ENCODE results near the gene KANK4.

Gene KANK4

DNA sequence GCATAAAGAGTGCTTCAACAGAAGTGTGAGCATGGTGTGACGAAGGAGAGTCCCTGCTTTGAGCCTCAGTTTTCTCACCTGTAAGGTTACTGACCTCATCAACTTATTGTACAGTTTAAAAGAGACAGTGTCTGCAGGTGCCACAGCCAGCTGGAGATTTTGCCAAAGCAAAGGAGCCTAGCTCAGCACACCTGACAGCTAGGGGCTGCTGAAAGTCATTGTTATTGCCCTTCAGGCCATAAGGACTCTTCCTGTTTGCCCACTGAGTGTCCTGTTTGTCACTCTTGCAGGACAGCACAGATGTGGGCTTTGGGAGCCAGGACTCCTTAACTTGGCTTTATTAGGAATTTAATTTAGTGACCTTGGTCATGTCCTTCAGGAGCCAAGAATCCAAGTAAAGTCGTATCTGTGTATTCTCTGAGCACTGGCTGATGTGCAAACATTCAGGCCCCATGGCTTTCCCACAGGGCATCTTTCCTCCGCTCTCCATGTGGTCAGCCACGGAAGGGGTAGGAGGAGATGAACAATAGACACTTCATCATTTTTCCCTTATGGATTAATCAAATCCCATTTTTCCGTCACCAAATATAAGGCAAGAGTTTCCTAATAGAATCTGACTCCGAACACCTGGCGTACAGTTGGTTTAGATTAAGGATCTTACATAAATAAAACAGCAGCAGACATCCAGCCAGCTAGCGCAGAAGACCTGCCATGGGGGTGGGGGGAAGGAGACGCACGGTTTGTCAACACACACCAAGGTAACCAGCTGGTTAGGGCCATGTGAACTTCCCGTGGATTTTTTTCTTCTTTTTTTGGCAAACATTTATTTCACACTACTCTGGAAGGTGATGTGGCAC is 43.1 kb upstream of the KANK4 start:
- no peak for DNase-seq (ENCODE audit: low read depth)
- no peak overlapping the region for H3K4me3 ChIP-seq (ENCODE audit: low read depth, low read length)
- TF ChIP-seq, protein P1, sequence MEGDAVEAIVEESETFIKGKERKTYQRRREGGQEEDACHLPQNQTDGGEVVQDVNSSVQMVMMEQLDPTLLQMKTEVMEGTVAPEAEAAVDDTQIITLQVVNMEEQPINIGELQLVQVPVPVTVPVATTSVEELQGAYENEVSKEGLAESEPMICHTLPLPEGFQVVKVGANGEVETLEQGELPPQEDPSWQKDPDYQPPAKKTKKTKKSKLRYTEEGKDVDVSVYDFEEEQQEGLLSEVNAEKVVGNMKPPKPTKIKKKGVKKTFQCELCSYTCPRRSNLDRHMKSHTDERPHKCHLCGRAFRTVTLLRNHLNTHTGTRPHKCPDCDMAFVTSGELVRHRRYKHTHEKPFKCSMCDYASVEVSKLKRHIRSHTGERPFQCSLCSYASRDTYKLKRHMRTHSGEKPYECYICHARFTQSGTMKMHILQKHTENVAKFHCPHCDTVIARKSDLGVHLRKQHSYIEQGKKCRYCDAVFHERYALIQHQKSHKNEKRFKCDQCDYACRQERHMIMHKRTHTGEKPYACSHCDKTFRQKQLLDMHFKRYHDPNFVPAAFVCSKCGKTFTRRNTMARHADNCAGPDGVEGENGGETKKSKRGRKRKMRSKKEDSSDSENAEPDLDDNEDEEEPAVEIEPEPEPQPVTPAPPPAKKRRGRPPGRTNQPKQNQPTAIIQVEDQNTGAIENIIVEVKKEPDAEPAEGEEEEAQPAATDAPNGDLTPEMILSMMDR (IDR thresholded peaks at IDR 0.05; ENCODE audit: low read depth, low read length) = no peak
- TF ChIP-seq POLR2A (IDR thresholded peaks at IDR 0.05; ENCODE audit: extremely low read depth, insufficient read length) (no peak), MYC (IDR thresholded peaks at IDR 0.05; ENCODE audit: low read depth, low read length) (no peak)
- TF ChIP-seq, protein P2, sequence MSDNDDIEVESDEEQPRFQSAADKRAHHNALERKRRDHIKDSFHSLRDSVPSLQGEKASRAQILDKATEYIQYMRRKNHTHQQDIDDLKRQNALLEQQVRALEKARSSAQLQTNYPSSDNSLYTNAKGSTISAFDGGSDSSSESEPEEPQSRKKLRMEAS (IDR thresholded peaks at IDR 0.05; ENCODE audit: low read depth, low read length) = no peak

DNA sequence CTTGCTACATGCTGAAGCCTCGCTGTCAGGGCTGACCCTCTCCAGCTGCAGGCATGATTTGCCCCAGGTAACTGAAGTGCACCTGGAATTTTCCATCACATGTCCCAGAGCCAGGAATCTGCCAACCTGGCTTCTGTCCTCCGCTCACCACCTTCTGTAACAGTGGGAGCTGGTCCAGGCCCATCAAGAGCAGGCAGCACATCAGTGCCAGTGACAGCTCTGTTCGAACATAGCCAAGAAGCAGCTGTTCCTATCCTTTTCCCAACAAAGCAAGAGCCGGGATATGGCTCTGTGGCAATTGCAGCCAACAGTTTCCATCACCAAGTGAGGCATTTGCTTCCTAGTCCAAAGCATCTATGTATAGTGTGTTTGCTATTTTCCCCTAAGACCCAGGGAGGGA is 42.2 kb upstream of the KANK4 start:
- TF ChIP-seq, protein P1 (IDR thresholded peaks at IDR 0.05; ENCODE audit: low read depth, low read length) = no peak
- TF ChIP-seq MYC (IDR thresholded peaks at IDR 0.05; ENCODE audit: low read depth, low read length) = no peak
- TF ChIP-seq, protein P2 (IDR thresholded peaks at IDR 0.05; ENCODE audit: low read depth, low read length) = no peak
- TF ChIP-seq POLR2A (IDR thresholded peaks at IDR 0.05; ENCODE audit: extremely low read depth, insufficient read length) = no peak
- no peak overlapping the region for H3K4me3 ChIP-seq (ENCODE audit: low read depth, low read length)
- no peak for DNase-seq (ENCODE audit: low read depth)

DNA sequence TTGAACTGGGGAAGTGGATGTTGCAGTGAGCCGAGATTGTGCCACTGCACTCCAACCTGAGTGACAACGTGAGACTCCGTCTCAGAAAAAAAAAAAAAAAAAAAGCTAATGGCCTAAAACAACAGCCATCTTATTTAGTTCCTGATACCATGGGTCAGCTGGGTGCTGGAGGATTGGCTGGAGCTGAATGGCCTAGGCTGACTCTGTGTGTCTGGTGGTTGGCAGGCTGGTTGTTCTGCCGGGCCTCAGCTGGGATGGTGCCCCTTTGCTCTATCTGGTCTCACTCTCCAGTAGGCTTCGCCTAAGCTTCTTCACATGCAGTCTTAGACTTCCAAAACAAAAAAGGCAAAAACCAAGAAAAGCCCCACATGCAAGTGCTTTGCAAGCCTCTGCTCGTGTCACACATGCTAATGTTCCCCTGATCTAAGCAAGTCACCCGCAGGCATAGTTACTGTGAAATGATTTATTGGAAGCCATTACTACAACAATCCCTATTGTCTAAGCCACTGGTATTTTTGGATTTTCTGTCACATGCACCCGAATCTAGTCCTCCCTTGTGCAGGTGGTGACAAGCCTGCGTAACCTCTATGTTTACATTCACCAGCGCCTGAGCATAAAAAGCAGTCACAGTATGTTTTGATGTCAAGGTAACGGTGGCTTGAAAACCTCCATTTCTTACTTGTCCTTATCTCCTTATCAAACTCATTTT is 39.6 kb upstream of the KANK4 start:
- no peak overlapping the region for H3K4me3 ChIP-seq (ENCODE audit: low read depth, low read length)
- no peak for TF ChIP-seq MYC (IDR thresholded peaks at IDR 0.05; ENCODE audit: low read depth, low read length)
- TF ChIP-seq, protein P2 (IDR thresholded peaks at IDR 0.05; ENCODE audit: low read depth, low read length) = no peak
- TF ChIP-seq POLR2A (IDR thresholded peaks at IDR 0.05; ENCODE audit: extremely low read depth, insufficient read length) = no peak
- TF ChIP-seq, protein P1 (IDR thresholded peaks at IDR 0.05; ENCODE audit: low read depth, low read length) = no peak
- no peak for DNase-seq (ENCODE audit: low read depth)

DNA sequence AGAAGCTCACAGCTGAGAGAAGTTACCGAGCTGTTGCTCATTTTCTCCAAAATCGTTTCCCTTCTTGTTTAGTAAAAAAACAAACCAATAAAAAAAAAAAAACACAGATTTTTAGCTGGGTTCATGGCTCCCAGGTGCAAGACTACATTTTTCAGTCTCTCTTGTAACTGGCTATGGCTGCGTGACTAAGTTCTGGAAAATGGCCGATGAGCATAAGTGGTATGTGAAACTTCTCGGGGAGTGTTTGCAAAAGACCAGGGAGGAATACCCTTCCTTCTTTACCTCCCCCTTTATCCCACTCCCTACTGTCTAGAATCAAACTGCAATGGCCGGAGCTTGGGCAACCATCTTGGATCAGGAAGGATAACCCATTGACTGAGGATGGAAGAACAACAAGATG is 38.7 kb upstream of the KANK4 start:
- no peak overlapping the region for H3K4me3 ChIP-seq (ENCODE audit: low read depth, low read length)
- DNase-seq (ENCODE audit: low read depth) = no peak
- TF ChIP-seq, protein P1 (IDR thresholded peaks at IDR 0.05; ENCODE audit: low read depth, low read length) = no peak
- TF ChIP-seq POLR2A (IDR thresholded peaks at IDR 0.05; ENCODE audit: extremely low read depth, insufficient read length) = no peak
- TF ChIP-seq, protein P2 (IDR thresholded peaks at IDR 0.05; ENCODE audit: low read depth, low read length) = no peak
- no peak for TF ChIP-seq MYC (IDR thresholded peaks at IDR 0.05; ENCODE audit: low read depth, low read length)

DNA sequence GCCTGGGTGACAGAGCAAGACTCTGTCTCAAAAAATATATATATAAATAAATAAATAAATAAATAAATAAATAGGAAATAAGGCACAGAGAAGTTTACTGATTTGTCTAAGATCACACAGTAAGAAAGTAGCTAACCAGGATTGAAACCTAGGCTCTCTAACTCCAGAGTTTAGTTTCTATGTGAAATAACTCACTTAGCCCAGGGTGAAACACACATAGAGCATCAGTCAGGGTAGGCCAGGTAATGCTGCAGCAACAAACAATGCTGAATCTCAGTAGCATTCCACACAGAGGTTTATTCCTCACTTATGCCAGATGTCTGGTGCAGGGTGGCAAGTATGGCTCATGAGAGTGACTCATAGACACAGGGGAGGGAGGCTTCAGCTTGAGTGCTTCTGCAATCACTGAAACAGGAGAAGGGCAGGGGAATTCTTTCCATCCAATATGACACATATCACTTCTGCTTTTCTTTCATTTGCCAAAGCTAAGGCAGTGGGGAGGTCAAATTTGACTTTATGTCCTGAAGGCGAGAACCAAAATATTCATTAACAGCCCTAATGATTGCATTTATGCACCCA is 37.1 kb upstream of the KANK4 start:
- no peak for TF ChIP-seq MYC (IDR thresholded peaks at IDR 0.05; ENCODE audit: low read depth, low read length)
- TF ChIP-seq, protein P2 (IDR thresholded peaks at IDR 0.05; ENCODE audit: low read depth, low read length) = no peak
- TF ChIP-seq, protein P1 (IDR thresholded peaks at IDR 0.05; ENCODE audit: low read depth, low read length) = no peak
- no peak for TF ChIP-seq POLR2A (IDR thresholded peaks at IDR 0.05; ENCODE audit: extremely low read depth, insufficient read length)
- no peak overlapping the region for H3K4me3 ChIP-seq (ENCODE audit: low read depth, low read length)
- DNase-seq (ENCODE audit: low read depth) = peak; percentile 63
